ENCODE results near the gene LEPROT.
"Not testable (repeated sequence)": the region's sequence is repeated elsewhere in the genome, so short reads cannot be mapped to it uniquely, and the experiment has no call there.

Gene LEPROT

DNA sequence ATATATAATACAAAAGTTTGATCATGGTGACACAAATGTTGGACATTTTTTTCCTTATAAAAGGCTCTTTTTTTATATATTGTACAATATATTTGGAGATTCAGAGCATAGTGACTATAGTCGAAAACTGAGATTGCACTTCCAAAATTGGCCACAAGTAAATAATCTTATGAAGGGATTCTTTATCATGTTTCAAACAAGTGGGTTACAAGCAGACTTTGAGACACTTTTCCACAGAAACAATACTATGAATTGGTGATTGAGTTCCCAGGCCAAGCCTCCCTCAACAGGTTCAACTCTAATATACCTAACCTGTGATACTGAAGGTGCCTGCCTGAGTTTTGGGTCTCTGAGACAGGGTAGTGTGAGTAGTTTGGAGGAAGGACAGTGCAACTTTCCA, 13.8 kb downstream of the LEPROT start:
- H3K4me3 ChIP-seq, result no peak overlapping the region
- DNase-seq (ENCODE audit: low spot score in 2 of 2), result no peak
- peaks cover 8% of the 10 kb centered on the region; the same call in 1 of the 2 replicates for H3K36me3 ChIP-seq (replicated peaks)
- peaks cover 10% of the 10 kb centered on the region for H3K4me1 ChIP-seq
- no peaks in the 10 kb centered on the region for H3K9me3 ChIP-seq
- in situ Hi-C loops (cut with MboI; ENCODE audit: low sequenced_read_pairs), result loop anchor here (10.0 kb wide), 1 partner anchor 251 kb away; no protein-coding TSS in a partner anchor
- no peaks in the 10 kb centered on the region for H3K27me3 ChIP-seq (ENCODE audit: low read depth)

DNA sequence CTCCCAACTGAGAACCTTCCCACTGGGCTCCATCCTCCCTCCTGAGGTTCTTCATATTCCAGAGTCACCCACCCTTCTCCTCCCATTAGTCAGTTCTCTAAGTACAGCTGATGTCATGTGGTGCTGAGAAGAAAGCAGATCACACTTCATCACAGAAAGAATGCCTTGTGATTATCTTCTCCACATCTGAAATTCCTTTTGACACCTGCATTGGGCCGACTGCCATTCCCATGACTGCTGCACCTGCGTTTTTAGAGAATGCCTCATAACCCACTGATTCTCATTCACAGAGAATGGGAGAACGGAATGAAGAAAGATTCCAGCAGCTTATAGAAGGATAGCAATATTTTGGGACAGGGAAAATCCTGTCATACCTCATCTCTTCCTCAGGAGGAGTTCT, 14.3 kb downstream of the LEPROT start:
- no peaks in the 10 kb centered on the region for H3K27me3 ChIP-seq (ENCODE audit: low read depth)
- H3K9me3 ChIP-seq, result no peaks in the 10 kb centered on the region
- peaks cover 8% of the 10 kb centered on the region for H3K4me1 ChIP-seq
- DNase-seq (ENCODE audit: low spot score in 2 of 2), result no peak
- in situ Hi-C loops (cut with MboI; ENCODE audit: low sequenced_read_pairs), result loop anchor here (10.0 kb wide), 1 partner anchor 250 kb away; no protein-coding TSS in a partner anchor
- H3K4me3 ChIP-seq, result no peak overlapping the region
- H3K36me3 ChIP-seq (replicated peaks), result peaks cover 8% of the 10 kb centered on the region; the same call in 1 of the 2 replicates

DNA sequence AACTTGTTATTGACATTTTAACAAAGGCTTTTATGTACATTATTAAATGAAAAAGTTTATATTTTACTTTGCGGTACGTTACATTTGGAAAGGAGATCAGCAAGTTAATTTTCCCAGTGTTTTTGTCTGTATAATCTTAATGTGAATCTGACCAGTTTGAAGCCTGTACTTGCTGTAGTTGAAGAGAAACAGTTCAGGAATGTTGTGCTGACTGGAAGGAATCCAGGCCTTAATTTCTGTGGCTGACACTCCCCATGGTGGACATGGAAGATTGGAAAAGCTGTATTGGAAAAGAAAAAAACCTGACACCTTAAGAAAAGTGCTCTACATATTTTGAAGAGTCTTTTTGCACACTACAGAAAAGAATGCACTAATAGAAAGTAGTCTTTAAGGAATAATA, 15.5 kb downstream of the LEPROT start:
- H3K4me1 ChIP-seq, result peaks cover 8% of the 10 kb centered on the region
- no peak for DNase-seq (ENCODE audit: low spot score in 2 of 2)
- peaks cover 8% of the 10 kb centered on the region; the same call in 1 of the 2 replicates for H3K36me3 ChIP-seq (replicated peaks)
- no peaks in the 10 kb centered on the region for H3K27me3 ChIP-seq (ENCODE audit: low read depth)
- H3K9me3 ChIP-seq, result no peaks in the 10 kb centered on the region
- H3K4me3 ChIP-seq, result no peak overlapping the region
- in situ Hi-C loops (cut with MboI; ENCODE audit: low sequenced_read_pairs), result loop anchor here (10.0 kb wide), 1 partner anchor 249 kb away; no protein-coding TSS in a partner anchor

DNA sequence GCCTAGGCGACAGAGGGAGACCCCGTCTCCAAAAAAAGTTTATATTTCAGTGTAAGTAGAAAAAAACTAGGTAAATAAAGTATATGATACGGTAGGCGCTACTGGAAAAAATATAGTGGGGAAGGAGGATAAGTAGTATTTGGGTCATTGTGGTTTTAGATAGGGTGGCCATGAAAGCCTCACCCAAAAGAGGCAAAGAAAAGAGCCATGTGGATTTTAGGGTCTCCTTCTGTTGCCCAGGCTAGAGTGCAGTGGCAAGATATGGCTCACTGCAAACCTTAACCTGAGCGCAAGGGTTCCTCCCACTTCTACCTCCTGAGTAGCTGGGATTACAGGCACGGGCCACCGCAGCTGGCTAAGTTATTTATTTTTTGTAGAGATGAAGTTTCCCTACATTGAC, 17.1 kb downstream of the LEPROT start:
- in situ Hi-C loops (cut with MboI; ENCODE audit: low sequenced_read_pairs), result loop anchor here (10.0 kb wide), 1 partner anchor 247 kb away; no protein-coding TSS in a partner anchor
- Histone ChIP-seq H3K4me3 (no peak overlapping the region), H3K4me1 (no peaks in the 10 kb centered on the region; the same call in none of the 2 replicates), H3K27me3 (ENCODE audit: low read depth) (no peaks in the 10 kb centered on the region), H3K36me3 (replicated peaks) (no peaks in the 10 kb centered on the region), H3K9me3 (no peaks in the 10 kb centered on the region)
- no peak for DNase-seq (ENCODE audit: low spot score in 2 of 2)

DNA sequence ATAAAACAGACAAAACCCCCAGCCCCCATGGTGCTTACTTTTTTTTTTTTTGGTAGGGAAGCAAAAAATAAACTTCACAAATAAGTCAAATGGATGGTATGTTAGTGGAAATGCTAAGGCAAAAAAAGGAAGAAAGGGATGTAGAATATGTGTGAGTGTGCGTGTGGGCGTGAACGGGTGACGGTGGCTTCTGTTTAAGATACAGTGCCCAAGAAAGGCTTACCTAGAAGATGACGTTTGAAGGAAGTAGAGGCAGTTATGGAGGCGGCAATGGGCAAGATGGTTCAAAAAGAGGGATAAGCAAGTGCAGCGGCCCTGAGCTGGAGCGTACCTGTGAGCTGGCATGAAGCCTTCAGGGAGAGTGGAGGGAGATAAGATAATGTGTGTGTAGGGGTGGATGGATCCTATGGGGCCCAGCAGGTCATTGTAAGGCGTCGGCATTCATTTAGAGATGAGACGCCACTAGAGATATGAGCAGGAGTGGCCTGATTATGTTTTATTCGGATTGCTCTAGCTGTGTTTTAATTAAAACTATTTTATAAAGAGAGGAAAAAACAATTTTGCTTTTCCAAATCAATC, 19.9 kb downstream of the LEPROT start:
- H3K4me1 ChIP-seq, result no peaks in the 10 kb centered on the region; the same call in none of the 2 replicates
- no peak for DNase-seq (ENCODE audit: low spot score in 2 of 2)
- H3K27me3 ChIP-seq (ENCODE audit: low read depth), result no peaks in the 10 kb centered on the region
- H3K4me3 ChIP-seq, result no peak overlapping the region
- H3K9me3 ChIP-seq, result no peaks in the 10 kb centered on the region
- no peaks in the 10 kb centered on the region for H3K36me3 ChIP-seq (replicated peaks)
- in situ Hi-C loops (cut with MboI; ENCODE audit: low sequenced_read_pairs), result no loop called here

DNA sequence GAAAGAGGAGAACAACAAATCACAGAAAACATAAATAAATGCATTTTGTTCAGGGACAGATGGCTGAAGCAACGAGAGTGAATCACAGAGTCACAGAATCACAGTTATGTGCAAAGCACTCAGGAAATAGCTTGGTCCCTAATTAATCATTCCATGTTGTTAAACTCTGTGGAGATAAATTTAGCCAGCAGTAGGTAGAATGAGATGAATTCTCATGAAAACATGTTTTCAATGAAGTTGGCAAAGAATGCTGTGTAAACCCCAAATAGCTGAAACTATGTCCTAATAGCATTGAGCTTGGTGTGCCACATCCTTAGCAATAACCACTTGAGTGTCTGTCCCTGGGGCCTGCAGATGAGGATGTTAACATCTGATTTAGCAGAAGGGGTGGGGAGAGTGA, 20.4 kb downstream of the LEPROT start:
- no peak for DNase-seq (ENCODE audit: low spot score in 2 of 2)
- H3K9me3 ChIP-seq, result no peaks in the 10 kb centered on the region
- H3K4me1 ChIP-seq, result no peaks in the 10 kb centered on the region; the same call in none of the 2 replicates
- in situ Hi-C loops (cut with MboI; ENCODE audit: low sequenced_read_pairs), result no loop called here
- H3K27me3 ChIP-seq (ENCODE audit: low read depth), result no peaks in the 10 kb centered on the region
- H3K4me3 ChIP-seq, result no peak overlapping the region
- H3K36me3 ChIP-seq (replicated peaks), result no peaks in the 10 kb centered on the region

DNA sequence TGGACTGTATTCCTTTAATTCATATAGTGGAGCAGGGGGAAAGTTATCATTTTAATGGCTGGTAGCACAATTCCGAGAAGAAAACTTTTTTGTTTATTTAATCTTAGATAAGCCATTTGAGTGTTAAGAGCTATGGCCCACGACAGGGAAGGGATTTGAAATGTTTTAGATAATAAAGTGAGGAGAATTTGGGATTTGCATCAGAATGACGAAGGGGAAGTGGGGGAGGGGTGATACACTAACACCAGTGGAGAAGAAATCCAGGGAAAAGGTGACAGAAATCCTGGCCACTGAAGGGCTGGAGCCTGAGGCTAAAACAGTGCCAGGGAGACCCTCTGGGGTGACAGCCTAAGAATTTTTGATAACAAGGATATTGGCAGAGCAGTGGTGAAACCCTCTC, 21.0 kb downstream of the LEPROT start:
- H3K9me3 ChIP-seq, result no peaks in the 10 kb centered on the region
- no peak overlapping the region for H3K4me3 ChIP-seq
- H3K36me3 ChIP-seq (replicated peaks), result no peaks in the 10 kb centered on the region
- in situ Hi-C loops (cut with MboI; ENCODE audit: low sequenced_read_pairs), result no loop called here
- H3K4me1 ChIP-seq, result no peaks in the 10 kb centered on the region; the same call in none of the 2 replicates
- DNase-seq (ENCODE audit: low spot score in 2 of 2), result no peak
- H3K27me3 ChIP-seq (ENCODE audit: low read depth), result no peaks in the 10 kb centered on the region

DNA sequence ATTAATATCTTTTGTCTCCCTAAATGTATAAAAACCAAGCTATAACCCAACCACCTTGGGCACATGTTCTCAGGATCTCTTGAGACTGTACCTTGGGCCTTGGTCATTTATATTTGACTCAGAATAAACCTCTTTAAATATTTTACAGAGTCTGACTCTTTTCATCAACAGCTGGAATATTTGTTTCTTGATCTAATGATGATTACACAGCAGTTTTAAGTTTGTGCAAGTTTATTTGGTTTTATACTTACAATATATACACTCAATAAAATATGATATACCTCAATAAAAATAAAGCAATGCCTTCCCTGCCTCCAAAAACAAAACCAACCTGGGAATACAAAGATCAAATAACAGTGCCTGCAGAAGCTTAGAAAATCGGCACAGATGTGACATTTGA, 22.0 kb downstream of the LEPROT start:
- in situ Hi-C loops (cut with MboI; ENCODE audit: low sequenced_read_pairs), result no loop called here

DNA sequence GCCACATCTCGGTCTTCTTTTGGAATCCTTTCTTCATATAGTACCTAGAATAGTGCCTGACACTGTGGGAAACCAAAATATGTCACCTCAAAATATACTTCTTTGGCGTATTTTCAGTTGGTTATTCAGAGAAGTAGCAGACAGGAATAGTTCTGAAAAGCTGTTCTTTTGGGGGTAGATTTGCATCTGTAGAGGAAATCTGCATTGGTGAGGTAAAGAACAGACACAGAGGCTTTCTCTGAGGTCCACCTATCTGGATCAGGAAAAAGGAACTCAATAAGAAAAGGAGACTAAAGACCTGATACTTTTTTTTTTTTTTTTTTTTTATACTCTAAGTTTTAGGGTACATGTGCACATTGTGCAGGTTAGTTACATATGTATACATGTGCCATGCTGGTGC, 23.2 kb downstream of the LEPROT start:
- H3K4me1 ChIP-seq, result no peaks in the 10 kb centered on the region; the same call in none of the 2 replicates
- in situ Hi-C loops (cut with MboI; ENCODE audit: low sequenced_read_pairs), result no loop called here
- H3K27me3 ChIP-seq (ENCODE audit: low read depth), result no peaks in the 10 kb centered on the region
- H3K4me3 ChIP-seq, result no peak overlapping the region
- H3K9me3 ChIP-seq, result no peaks in the 10 kb centered on the region
- H3K36me3 ChIP-seq (replicated peaks), result no peaks in the 10 kb centered on the region
- no peak for DNase-seq (ENCODE audit: low spot score in 2 of 2)

More for the DNA sequence above, 22.0 kb downstream of the LEPROT start:
- DNase-seq (ENCODE audit: low spot score in 2 of 2), result no peak
- Histone ChIP-seq H3K4me3 (no peak overlapping the region), H3K36me3 (replicated peaks) (no peaks in the 10 kb centered on the region), H3K27me3 (ENCODE audit: low read depth) (no peaks in the 10 kb centered on the region), H3K9me3 (no peaks in the 10 kb centered on the region), H3K4me1 (no peaks in the 10 kb centered on the region; the same call in none of the 2 replicates)

DNA sequence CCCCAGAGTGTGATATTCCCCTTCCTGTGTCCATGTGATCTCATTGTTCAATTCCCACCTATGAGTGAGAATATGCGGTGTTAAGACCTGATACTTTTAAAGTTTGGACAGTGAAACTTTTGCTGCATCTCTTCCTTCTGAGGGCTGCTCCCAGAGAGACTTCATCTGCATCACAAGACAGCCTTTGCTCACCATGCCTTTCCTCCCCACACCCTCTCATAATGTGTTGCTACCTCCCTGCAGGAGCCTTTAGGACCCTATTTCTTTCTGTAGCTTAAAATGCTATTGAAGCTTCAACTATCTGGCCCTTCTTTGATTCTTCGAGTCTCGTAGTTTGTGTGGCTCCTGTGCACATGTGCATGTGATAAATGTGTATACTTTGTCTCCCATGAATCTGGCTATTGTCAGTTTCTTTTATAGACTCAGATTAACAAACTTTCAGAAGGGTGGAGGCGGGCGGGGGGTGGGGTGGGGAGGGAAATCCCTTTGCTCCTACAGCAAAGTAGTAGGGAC, 23.7 kb downstream of the LEPROT start:
- Histone ChIP-seq H3K4me1 (no peaks in the 10 kb centered on the region; the same call in 1 of the 2 replicates), H3K36me3 (replicated peaks) (no peaks in the 10 kb centered on the region), H3K4me3 (no peak overlapping the region), H3K27me3 (ENCODE audit: low read depth) (no peaks in the 10 kb centered on the region), H3K9me3 (no peaks in the 10 kb centered on the region)
- in situ Hi-C loops (cut with MboI; ENCODE audit: low sequenced_read_pairs), result no loop called here
- DNase-seq (ENCODE audit: low spot score in 2 of 2), result no peak

DNA sequence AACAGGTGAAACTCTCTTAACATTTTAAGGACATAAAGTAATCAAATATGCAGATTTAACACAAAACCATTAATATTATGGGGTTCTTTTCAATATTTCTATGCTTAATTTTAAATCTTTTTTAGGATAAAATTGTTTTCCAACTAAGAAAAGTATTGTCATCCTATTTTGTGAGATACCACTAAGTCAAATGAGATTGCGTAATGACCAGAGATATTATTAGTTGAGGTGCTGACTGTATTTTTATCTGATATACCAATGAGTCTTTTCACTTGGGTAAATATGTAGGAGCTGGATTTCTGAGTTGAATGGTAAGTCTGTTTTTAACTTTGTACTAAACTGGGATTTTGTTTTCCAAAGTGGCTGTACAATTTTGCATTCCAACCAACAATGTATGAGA, 25.4 kb downstream of the LEPROT start:
- no peaks in the 10 kb centered on the region for H3K27me3 ChIP-seq (ENCODE audit: low read depth)
- H3K36me3 ChIP-seq (replicated peaks), result no peaks in the 10 kb centered on the region
- in situ Hi-C loops (cut with MboI; ENCODE audit: low sequenced_read_pairs), result no loop called here
- H3K4me3 ChIP-seq, result no peak overlapping the region
- DNase-seq (ENCODE audit: low spot score in 2 of 2), result no peak
- H3K9me3 ChIP-seq, result no peaks in the 10 kb centered on the region
- no peaks in the 10 kb centered on the region; the same call in 1 of the 2 replicates for H3K4me1 ChIP-seq

DNA sequence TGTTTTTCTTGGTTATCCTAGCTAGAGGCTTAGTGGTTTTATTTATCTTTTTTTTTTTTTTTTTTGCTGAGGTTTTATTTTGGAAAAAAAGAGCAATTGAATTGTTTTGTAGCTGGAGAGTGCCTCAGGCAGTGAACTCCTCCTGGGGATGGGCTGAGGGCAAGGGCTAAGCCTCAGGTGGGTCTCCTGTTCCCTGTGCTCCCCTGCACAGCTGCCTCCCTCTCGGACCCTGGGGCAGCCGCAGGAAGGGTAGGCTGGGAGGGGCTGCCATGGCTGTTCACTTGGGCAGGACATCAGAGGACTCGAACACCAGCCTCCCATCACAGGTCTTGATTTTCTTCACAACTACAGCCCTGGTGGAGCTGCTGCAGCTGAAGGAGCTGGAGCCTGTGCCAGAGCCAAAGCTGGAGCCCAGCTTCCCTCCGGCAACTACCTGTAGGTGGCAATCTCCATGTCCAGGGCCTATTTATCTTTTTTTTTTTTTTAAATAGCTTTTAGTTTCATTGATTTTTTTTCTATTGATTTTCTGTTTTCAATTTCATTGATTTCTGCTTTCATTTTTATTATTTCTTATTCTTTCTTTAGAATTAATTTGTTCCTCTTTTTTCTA, 28.9 kb downstream of the LEPROT start:
- H3K4me1 ChIP-seq, result no peaks in the 10 kb centered on the region
- H3K27me3 ChIP-seq (ENCODE audit: low read depth), result no peaks in the 10 kb centered on the region
- in situ Hi-C loops (cut with MboI; ENCODE audit: low sequenced_read_pairs), result no loop called here
- DNase-seq (ENCODE audit: low spot score in 2 of 2), result no peak
- no peaks in the 10 kb centered on the region for H3K9me3 ChIP-seq
- no peaks in the 10 kb centered on the region for H3K36me3 ChIP-seq (replicated peaks)
- no peak overlapping the region for H3K4me3 ChIP-seq

DNA sequence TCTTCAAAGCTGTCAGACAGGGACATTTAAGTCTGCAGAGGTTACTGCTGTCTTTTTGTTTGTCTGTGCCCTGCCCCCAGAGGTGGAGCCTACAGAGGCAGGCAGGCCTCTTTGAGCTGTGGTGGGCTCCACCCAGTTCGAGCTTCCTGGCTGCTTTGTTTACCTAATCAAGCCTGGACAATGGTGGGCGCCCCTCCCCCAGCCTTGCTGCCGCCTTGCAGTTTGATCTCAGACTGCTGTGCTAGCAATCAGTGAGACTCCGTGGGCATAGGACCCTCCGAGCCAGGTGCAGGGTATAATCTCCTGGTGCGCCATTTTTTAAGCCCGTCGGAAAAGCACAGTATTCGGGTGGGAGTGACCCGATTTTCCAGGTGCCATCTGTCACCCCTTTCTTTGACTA, 35.2 kb downstream of the LEPROT start:
- H3K36me3 ChIP-seq (replicated peaks); H3K9me3 ChIP-seq; H3K27me3 ChIP-seq (ENCODE audit: low read depth); in situ Hi-C loops (cut with MboI; ENCODE audit: low sequenced_read_pairs); H3K4me3 ChIP-seq; H3K4me1 ChIP-seq: not testable (repeated sequence)
- peak in 1 of 2 experiments; percentile 69 for DNase-seq (ENCODE audit: low spot score in 2 of 2)

DNA sequence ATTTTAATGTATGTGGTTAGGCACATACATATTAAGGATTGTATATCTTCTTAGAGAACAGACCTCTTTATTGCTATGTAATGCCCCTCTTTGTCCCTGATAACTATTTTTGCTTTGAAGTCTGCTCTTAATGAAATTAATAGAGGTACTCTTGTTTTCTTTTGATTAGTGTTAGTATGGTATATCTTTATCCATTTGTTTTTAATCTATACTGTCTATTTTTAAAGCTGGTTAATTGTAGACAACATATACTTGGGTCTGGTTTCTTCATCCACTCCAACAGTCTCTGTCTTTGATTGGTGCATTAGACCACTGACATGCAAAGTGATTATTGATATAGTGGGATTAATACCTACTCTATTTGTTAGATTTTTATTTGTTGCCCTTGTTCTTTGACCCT, 36.0 kb downstream of the LEPROT start:
- no peak overlapping the region for H3K4me3 ChIP-seq
- DNase-seq (ENCODE audit: low spot score in 2 of 2), result no peak
- in situ Hi-C loops (cut with MboI; ENCODE audit: low sequenced_read_pairs), result no loop called here

More for the DNA sequence above, 36.0 kb downstream of the LEPROT start:
- H3K9me3 ChIP-seq, result no peaks in the 10 kb centered on the region
- no peaks in the 10 kb centered on the region for H3K27me3 ChIP-seq (ENCODE audit: low read depth)
- no peaks in the 10 kb centered on the region; the same call in 1 of the 2 replicates for H3K4me1 ChIP-seq
- H3K36me3 ChIP-seq (replicated peaks), result no peaks in the 10 kb centered on the region

All from HAP-1 (cell line).